ENCODE measurements around the gene HP.
"Not testable (repeated sequence)": the region's sequence is repeated elsewhere in the genome, so short reads cannot be mapped to it uniquely, and the experiment has no call there.

HP gene

GRCh38 chr16:72068930-72069329 is 14.6 kb downstream of the HP start:
- Histone ChIP-seq H2AK5ac (ENCODE audit: low read length) (no peak overlapping the region), H3K4me3 (ENCODE audit: low read length) (no peak overlapping the region), H3K4me1 (ENCODE audit: control insufficient read depth, low read depth, low read length) (no peaks in the 10 kb centered on the region), H3K18ac (ENCODE audit: low read length) (no peak overlapping the region), H2BK15ac (replicated peaks; ENCODE audit: low read depth) (no peak overlapping the region), H3K79me1 (ENCODE audit: low read length) (no peaks in the 10 kb centered on the region), H3K4me2 (ENCODE audit: low read length) (no peak overlapping the region), H3K4ac (ENCODE audit: low read depth, low read length) (no peak overlapping the region), H4K8ac (ENCODE audit: low read depth, low read length) (no peak overlapping the region), H3K79me2 (ENCODE audit: control insufficient read depth, insufficient read depth, low read length) (no peaks in the 10 kb centered on the region), H3K56ac (ENCODE audit: low read length) (no peak overlapping the region), H3K23ac (ENCODE audit: low read length) (no peak overlapping the region), H2BK120ac (ENCODE audit: low read depth, low read length) (no peak overlapping the region), H3K36me3 (ENCODE audit: control insufficient read depth, insufficient read depth, low read length) (no peaks in the 10 kb centered on the region), H3K9ac (ENCODE audit: low read length) (no peak overlapping the region), H3K27me3 (ENCODE audit: insufficient read depth, low read length, poor library complexity) (no peaks in the 10 kb centered on the region), H2BK5ac (ENCODE audit: low read length) (no peak overlapping the region), H3K27ac (ENCODE audit: low read depth, low read length) (no peak overlapping the region), H4K5ac (ENCODE audit: low read length) (no peak overlapping the region)
- DNase-seq = no peak
- no CpG with 5 or more reads among the region's 4 CpGs for WGBS (ENCODE audit: extremely low coverage, insufficient coverage, low lambda C conversion rate)

DNA sequence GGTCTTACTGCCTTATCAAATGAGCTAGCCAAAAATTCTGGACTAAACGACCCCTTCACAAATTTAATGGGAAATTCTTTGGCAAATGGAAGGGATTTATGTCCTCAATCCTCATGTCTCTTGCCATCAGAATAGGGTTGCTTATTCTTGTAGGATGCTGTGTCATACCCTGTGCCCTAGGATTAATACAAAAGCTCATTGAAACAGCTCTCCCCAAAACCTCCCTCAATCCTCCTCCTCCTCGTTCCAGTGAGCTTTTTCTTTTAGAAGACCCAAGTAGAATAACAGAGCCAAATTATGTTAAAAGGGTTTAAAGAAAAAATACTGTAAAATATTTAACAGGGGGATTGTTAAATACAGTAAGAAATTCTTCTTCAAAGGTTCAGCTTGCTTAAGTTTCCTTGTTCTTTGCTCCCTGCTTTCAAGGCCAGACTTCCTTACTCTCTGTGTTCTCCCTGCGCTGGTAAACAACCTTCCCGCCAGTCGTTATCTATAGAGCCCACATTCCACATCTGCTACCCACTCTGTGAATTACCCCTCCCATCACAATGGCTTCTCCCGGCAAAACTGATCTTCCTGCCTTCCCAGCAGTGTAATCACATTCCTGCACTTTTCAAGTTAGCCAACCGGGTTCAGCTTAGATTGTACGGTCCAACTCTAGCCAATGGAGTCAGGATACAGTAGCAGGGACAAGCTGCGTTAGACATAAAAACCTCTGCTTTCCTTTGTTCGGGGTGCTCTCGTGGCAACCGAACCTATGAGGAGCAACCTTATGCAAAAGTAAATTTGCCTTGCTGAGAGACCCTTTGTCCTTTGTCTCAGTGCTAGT is 18.4 kb downstream of the HP start:
- H3K9ac ChIP-seq (ENCODE audit: low read length) = no peak overlapping the region
- H3K27me3 ChIP-seq (ENCODE audit: insufficient read depth, low read length, poor library complexity) = no peaks in the 10 kb centered on the region
- H2BK120ac ChIP-seq (ENCODE audit: low read depth, low read length) = no peak overlapping the region
- no CpG with 5 or more reads among the region's 12 CpGs for WGBS (ENCODE audit: extremely low coverage, insufficient coverage, low lambda C conversion rate)
- H4K8ac ChIP-seq (ENCODE audit: low read depth, low read length) = no peak overlapping the region
- no peaks in the 10 kb centered on the region for H3K79me2 ChIP-seq (ENCODE audit: control insufficient read depth, insufficient read depth, low read length)
- no peak overlapping the region for H2BK5ac ChIP-seq (ENCODE audit: low read length)
- no peak overlapping the region for H3K23ac ChIP-seq (ENCODE audit: low read length)
- H3K4me2 ChIP-seq (ENCODE audit: low read length) = no peak overlapping the region
- H3K27ac ChIP-seq (ENCODE audit: low read depth, low read length) = no peak overlapping the region
- no peak overlapping the region for H3K18ac ChIP-seq (ENCODE audit: low read length)
- no peak overlapping the region for H3K56ac ChIP-seq (ENCODE audit: low read length)
- DNase-seq = peak; percentile 48
- no peak overlapping the region for H2BK15ac ChIP-seq (replicated peaks; ENCODE audit: low read depth)
- no peak overlapping the region for H2AK5ac ChIP-seq (ENCODE audit: low read length)
- no peak overlapping the region for H3K4me3 ChIP-seq (ENCODE audit: low read length)
- H3K36me3 ChIP-seq (ENCODE audit: control insufficient read depth, insufficient read depth, low read length) = no peaks in the 10 kb centered on the region
- no peak overlapping the region for H4K5ac ChIP-seq (ENCODE audit: low read length)
- no peaks in the 10 kb centered on the region for H3K4me1 ChIP-seq (ENCODE audit: control insufficient read depth, low read depth, low read length)
- H3K79me1 ChIP-seq (ENCODE audit: low read length) = no peaks in the 10 kb centered on the region
- no peak overlapping the region for H3K4ac ChIP-seq (ENCODE audit: low read depth, low read length)

GRCh38 chr16:72073560-72074230 is 19.4 kb downstream of the HP start:
- Histone ChIP-seq H2BK5ac (ENCODE audit: low read length) (no peak overlapping the region), H3K27ac (ENCODE audit: low read depth, low read length) (no peak overlapping the region), H3K36me3 (ENCODE audit: control insufficient read depth, insufficient read depth, low read length) (no peaks in the 10 kb centered on the region), H4K8ac (ENCODE audit: low read depth, low read length) (no peak overlapping the region), H3K4me1 (ENCODE audit: control insufficient read depth, low read depth, low read length) (no peaks in the 10 kb centered on the region), H2AK5ac (ENCODE audit: low read length) (no peak overlapping the region), H3K9ac (ENCODE audit: low read length) (no peak overlapping the region), H3K4me3 (ENCODE audit: low read length) (no peak overlapping the region), H3K27me3 (ENCODE audit: insufficient read depth, low read length, poor library complexity) (no peaks in the 10 kb centered on the region), H3K4ac (ENCODE audit: low read depth, low read length) (no peak overlapping the region), H3K23ac (ENCODE audit: low read length) (peak overlapping the region; percentile 15), H3K79me1 (ENCODE audit: low read length) (no peaks in the 10 kb centered on the region), H3K4me2 (ENCODE audit: low read length) (no peak overlapping the region), H2BK15ac (replicated peaks; ENCODE audit: low read depth) (no peak overlapping the region), H3K56ac (ENCODE audit: low read length) (no peak overlapping the region), H4K5ac (ENCODE audit: low read length) (no peak overlapping the region), H3K79me2 (ENCODE audit: control insufficient read depth, insufficient read depth, low read length) (no peaks in the 10 kb centered on the region), H3K18ac (ENCODE audit: low read length) (no peak overlapping the region), H2BK120ac (ENCODE audit: low read depth, low read length) (no peak overlapping the region)
- WGBS (ENCODE audit: extremely low coverage, insufficient coverage, low lambda C conversion rate) = no CpG with 5 or more reads among the region's 8 CpGs
- no peak for DNase-seq

DNA sequence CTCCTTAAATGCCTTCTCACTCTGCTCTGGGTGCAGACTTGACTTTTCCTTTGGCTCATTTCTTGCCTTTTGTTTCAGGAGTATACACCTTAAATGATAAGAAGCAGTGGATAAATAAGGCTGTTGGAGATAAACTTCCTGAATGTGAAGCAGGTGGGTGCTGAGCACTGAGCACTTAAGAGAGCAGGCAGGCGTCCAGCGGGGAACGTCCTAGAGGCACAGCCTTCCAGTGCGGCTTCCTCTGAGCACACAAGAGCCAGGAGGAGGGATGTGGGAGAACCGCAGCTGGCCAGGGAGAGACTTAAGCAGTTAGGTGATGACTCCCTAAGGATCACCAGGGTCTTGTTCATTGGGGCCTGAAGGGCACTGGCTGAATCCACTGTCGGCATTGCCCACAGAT is 20.8 kb downstream of the HP start:
- no CpG with 5 or more reads among the region's 6 CpGs for WGBS (ENCODE audit: extremely low coverage, insufficient coverage, low lambda C conversion rate)
- not testable (repeated sequence) for H3K4ac ChIP-seq (ENCODE audit: low read depth, low read length)

DNA sequence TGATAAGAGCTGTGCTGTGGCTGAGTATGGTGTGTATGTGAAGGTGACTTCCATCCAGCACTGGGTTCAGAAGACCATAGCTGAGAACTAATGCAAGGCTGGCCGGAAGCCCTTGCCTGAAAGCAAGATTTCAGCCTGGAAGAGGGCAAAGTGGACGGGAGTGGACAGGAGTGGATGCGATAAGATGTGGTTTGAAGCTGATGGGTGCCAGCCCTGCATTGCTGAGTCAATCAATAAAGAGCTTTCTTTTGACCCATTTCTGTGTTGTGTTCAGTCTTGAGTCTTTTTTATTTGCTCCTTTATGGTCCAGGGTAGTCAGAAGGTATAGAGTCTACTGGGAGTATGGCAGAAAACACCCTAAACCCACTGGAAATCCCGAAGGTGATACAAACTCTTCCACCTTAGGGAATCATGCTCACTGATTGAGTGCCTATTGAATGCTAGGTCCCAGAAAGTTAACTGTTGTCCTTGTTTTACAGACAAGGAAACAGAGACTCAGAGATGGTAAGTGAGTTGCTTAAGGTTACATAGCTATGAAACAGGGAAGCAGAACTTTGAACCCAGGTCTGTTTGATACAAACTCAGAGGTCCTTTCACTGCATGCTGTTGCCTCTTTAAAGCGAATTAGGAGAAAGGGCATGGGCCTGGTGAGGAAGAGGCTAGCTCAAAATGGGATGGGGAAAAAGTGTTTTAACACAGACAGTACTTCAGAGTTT is 22.8 kb downstream of the HP start:
- H3K4me3 ChIP-seq (ENCODE audit: low read length); DNase-seq; H3K27me3 ChIP-seq (ENCODE audit: insufficient read depth, low read length, poor library complexity); H3K9ac ChIP-seq (ENCODE audit: low read length); H3K27ac ChIP-seq (ENCODE audit: low read depth, low read length); H2AK5ac ChIP-seq (ENCODE audit: low read length); H3K36me3 ChIP-seq (ENCODE audit: control insufficient read depth, insufficient read depth, low read length); H2BK120ac ChIP-seq (ENCODE audit: low read depth, low read length); H3K56ac ChIP-seq (ENCODE audit: low read length); H3K4me1 ChIP-seq (ENCODE audit: control insufficient read depth, low read depth, low read length); H3K79me2 ChIP-seq (ENCODE audit: control insufficient read depth, insufficient read depth, low read length); H3K4me2 ChIP-seq (ENCODE audit: low read length); H2BK15ac ChIP-seq (replicated peaks; ENCODE audit: low read depth); H2BK5ac ChIP-seq (ENCODE audit: low read length); H3K18ac ChIP-seq (ENCODE audit: low read length); H3K4ac ChIP-seq (ENCODE audit: low read depth, low read length); H3K23ac ChIP-seq (ENCODE audit: low read length); H4K5ac ChIP-seq (ENCODE audit: low read length); H3K79me1 ChIP-seq (ENCODE audit: low read length); H4K8ac ChIP-seq (ENCODE audit: low read depth, low read length): not testable (repeated sequence)
- no CpG with 5 or more reads among the region's 5 CpGs for WGBS (ENCODE audit: extremely low coverage, insufficient coverage, low lambda C conversion rate)

More for the DNA sequence above, 20.8 kb downstream of the HP start:
- not testable (repeated sequence) for H3K79me1 ChIP-seq (ENCODE audit: low read length); H3K27me3 ChIP-seq (ENCODE audit: insufficient read depth, low read length, poor library complexity); H3K4me2 ChIP-seq (ENCODE audit: low read length); H2BK15ac ChIP-seq (replicated peaks; ENCODE audit: low read depth); H3K9ac ChIP-seq (ENCODE audit: low read length); DNase-seq; H3K18ac ChIP-seq (ENCODE audit: low read length); H3K27ac ChIP-seq (ENCODE audit: low read depth, low read length); H2BK5ac ChIP-seq (ENCODE audit: low read length); H3K23ac ChIP-seq (ENCODE audit: low read length); H3K4me1 ChIP-seq (ENCODE audit: control insufficient read depth, low read depth, low read length); H4K5ac ChIP-seq (ENCODE audit: low read length); H4K8ac ChIP-seq (ENCODE audit: low read depth, low read length); H3K4me3 ChIP-seq (ENCODE audit: low read length); H3K36me3 ChIP-seq (ENCODE audit: control insufficient read depth, insufficient read depth, low read length); H3K79me2 ChIP-seq (ENCODE audit: control insufficient read depth, insufficient read depth, low read length); H3K56ac ChIP-seq (ENCODE audit: low read length); H2AK5ac ChIP-seq (ENCODE audit: low read length); H2BK120ac ChIP-seq (ENCODE audit: low read depth, low read length)

Data from mesendoderm (in vitro differentiated cells).